Thymus (tissue), 11 donors: ENCODE results near the gene TAS1R2. TPM values are rescaled to one million over a fixed set of nuclear protein-coding genes. Genes with fewer than 3 reads are reported as not detected.
A peak's percentile ranks its signal among the peaks of the same experiment; 100 is the strongest.

Experiments used
- DNase-seq, 9 donors: peaks; one replicate each; pipeline ENCODE4 v3.0.0-alpha.2; 2013; ENCODE audit warnings: low spot score in 9 of 9, low read depth in 6 of 9, missing footprints in 1 of 9
- H3K27ac ChIP-seq, 2 donors: one replicate each; pipeline ENCODE4 v1.5.1; 2013; ENCODE audit warnings: control low read depth in 1 of 2, low read depth in 1 of 2, low read length in 1 of 2, mild to moderate bottlenecking in 1 of 2, moderate library complexity in 1 of 2
- H3K27me3 ChIP-seq, 2 donors: one replicate each; pipeline ENCODE4 v1.5.1; 2013; ENCODE audit warnings: low read length in 1 of 2; ENCODE audit not compliant: control insufficient read depth in 2 of 2, insufficient read depth in 1 of 2
- H3K36me3 ChIP-seq, 2 donors: one replicate each; pipeline ENCODE4 v1.5.1; 2013; ENCODE audit warnings: low read length in 1 of 2, mild to moderate bottlenecking in 1 of 2, moderate library complexity in 1 of 2; ENCODE audit not compliant: control insufficient read depth in 2 of 2, insufficient read depth in 2 of 2
- H3K4me1 ChIP-seq, 2 donors: one replicate each; pipeline ENCODE4 v1.5.1; 2013; ENCODE audit warnings: low read length in 2 of 2; ENCODE audit not compliant: control insufficient read depth in 2 of 2, insufficient read depth in 2 of 2
- H3K4me3 ChIP-seq, 2 donors: one replicate each; pipeline ENCODE4 v1.5.1; 2013; ENCODE audit warnings: low read length in 2 of 2, control low read depth in 1 of 2, mild to moderate bottlenecking in 1 of 2
- H3K9me3 ChIP-seq, 2 donors: one replicate each; pipeline ENCODE4 v1.5.1; 2013; ENCODE audit warnings: low read length in 1 of 2, mild to moderate bottlenecking in 1 of 2; ENCODE audit not compliant: control insufficient read depth in 2 of 2, insufficient read depth in 1 of 2
- WGBS: extraction: QIAGEN DNeasy Blood & Tissue Kit; methylation state at CpG from one replicate; pipeline ENCODE4 v1.1.7; 2013; 5-methylcytosine and 5-hydroxymethylcytosine counted together
- polyA plus RNA-seq: library from polyadenylated mRNA; stranded (reverse); fragments of 200-250 nt; gene quantifications from one replicate; pipeline ENCODE4 v1.2.3, GENCODE V29; 2013
- total RNA-seq: library from RNA; stranded (reverse); fragments of 120-200 nt; gene quantifications from one replicate; pipeline ENCODE4 v1.2.4, GENCODE V29; 2013
- donor health status: healthy.

Gene TAS1R2
- total and polyA plus RNA-seq, 2 donors: 0.02 TPM; not detected in 1

GRCh38 chr1:18885311-18886002 lies 26.0 kb upstream of the TAS1R2 start:
- Histone ChIP-seq H3K4me1 (no peaks in the 10 kb centered on the region), H3K36me3 (peaks cover 0 to 10% of the 10 kb centered on the region in 2 donors), H3K27ac (no peak overlapping the region), H3K9me3 (no peaks in the 10 kb centered on the region), H3K27me3 (no peaks in the 10 kb centered on the region), H3K4me3 (no peak overlapping the region)
- no peak for DNase-seq
- WGBS: 97% methylated on average over 17 of the region's 17 CpGs

GRCh38 chr1:18884727-18885126 lies 25.3 kb upstream of the TAS1R2 start:
- Histone ChIP-seq H3K27ac (no peak overlapping the region), H3K36me3 (peaks cover 0 to 10% of the 10 kb centered on the region in 2 donors)

GRCh38 chr1:18884419-18884717 lies 24.9 kb upstream of the TAS1R2 start:
- Histone ChIP-seq H3K36me3 (peaks cover 0 to 10% of the 10 kb centered on the region in 2 donors), H3K4me3 (no peak overlapping the region), H3K4me1 (no peaks in the 10 kb centered on the region), H3K9me3 (no peaks in the 10 kb centered on the region), H3K27ac (no peak overlapping the region), H3K27me3 (no peaks in the 10 kb centered on the region)
- DNase-seq: no peak
- WGBS: 81% methylated on average over 4 of the region's 4 CpGs

More at GRCh38 chr1:18884727-18885126, 25.3 kb upstream of the TAS1R2 start:
- H3K4me3 ChIP-seq: no peak overlapping the region
- no peak for DNase-seq
- H3K27me3 ChIP-seq: no peaks in the 10 kb centered on the region
- H3K4me1 ChIP-seq: no peaks in the 10 kb centered on the region
- H3K9me3 ChIP-seq: no peaks in the 10 kb centered on the region
- WGBS: 96% methylated on average over 6 of the region's 6 CpGs

- Histone ChIP-seq H3K4me1 (no peaks in the 10 kb centered on the region), H3K4me3 (no peak overlapping the region), H3K9me3 (no peaks in the 10 kb centered on the region), H3K27me3 (no peaks in the 10 kb centered on the region), H3K27ac (no peak overlapping the region), H3K36me3 (peaks cover 0 to 10% of the 10 kb centered on the region in 2 donors)
- WGBS: 73% methylated on average over 14 of the region's 14 CpGs
- peak in 5 of 9 donors; percentile 36 to 77 (median 60) for DNase-seq
Observed at GRCh38 chr1:18883636-18884418, 24.4 kb upstream of the TAS1R2 start.

- DNase-seq: no peak
- H3K27ac ChIP-seq: no peak overlapping the region
- WGBS: 98% methylated on average over 23 of the region's 23 CpGs
Observed at GRCh38 chr1:18883079-18883478, 23.6 kb upstream of the TAS1R2 start.

GRCh38 chr1:18882486-18882885 lies 23.0 kb upstream of the TAS1R2 start:
- H3K27me3 ChIP-seq: no peaks in the 10 kb centered on the region
- no peak for DNase-seq
- no peak overlapping the region for H3K27ac ChIP-seq
- H3K4me3 ChIP-seq: no peak overlapping the region
- WGBS: 92% methylated on average over 8 of the region's 8 CpGs
- H3K4me1 ChIP-seq: no peaks in the 10 kb centered on the region
- H3K36me3 ChIP-seq: peaks cover 0 to 7% of the 10 kb centered on the region in 2 donors
- H3K9me3 ChIP-seq: no peaks in the 10 kb centered on the region

More at GRCh38 chr1:18883079-18883478, 23.6 kb upstream of the TAS1R2 start:
- Histone ChIP-seq H3K4me1 (no peaks in the 10 kb centered on the region), H3K9me3 (no peaks in the 10 kb centered on the region), H3K27me3 (no peaks in the 10 kb centered on the region), H3K36me3 (peaks cover 0 to 10% of the 10 kb centered on the region in 2 donors), H3K4me3 (no peak overlapping the region)

- Histone ChIP-seq H3K27ac (no peak overlapping the region), H3K36me3 (peaks cover 0 to 7% of the 10 kb centered on the region in 2 donors)
- no peak for DNase-seq
Observed at GRCh38 chr1:18881642-18882431, 22.4 kb upstream of the TAS1R2 start.

GRCh38 chr1:18881164-18881563 lies 21.7 kb upstream of the TAS1R2 start:
- no peak for DNase-seq
- Histone ChIP-seq H3K9me3 (no peaks in the 10 kb centered on the region), H3K27me3 (no peaks in the 10 kb centered on the region), H3K4me1 (no peaks in the 10 kb centered on the region), H3K4me3 (no peak overlapping the region), H3K36me3 (peaks cover 0 to 7% of the 10 kb centered on the region in 2 donors), H3K27ac (no peak overlapping the region)
- over 99% methylated on average over 2 of the region's 2 CpGs for WGBS

More at GRCh38 chr1:18881642-18882431, 22.4 kb upstream of the TAS1R2 start:
- H3K9me3 ChIP-seq: no peaks in the 10 kb centered on the region
- 94% methylated on average over 24 of the region's 24 CpGs for WGBS
- no peaks in the 10 kb centered on the region for H3K4me1 ChIP-seq
- no peak overlapping the region for H3K4me3 ChIP-seq
- no peaks in the 10 kb centered on the region for H3K27me3 ChIP-seq

GRCh38 chr1:18880585-18880984 lies 21.1 kb upstream of the TAS1R2 start:
- H3K4me3 ChIP-seq: no peak overlapping the region
- WGBS: 92% methylated on average over 1 of the region's 1 CpG
- H3K36me3 ChIP-seq: peaks cover 0 to 7% of the 10 kb centered on the region in 2 donors
- H3K27ac ChIP-seq: no peak overlapping the region
- H3K27me3 ChIP-seq: no peaks in the 10 kb centered on the region
- H3K9me3 ChIP-seq: no peaks in the 10 kb centered on the region
- H3K4me1 ChIP-seq: no peaks in the 10 kb centered on the region
- DNase-seq: no peak
